ENCODE data around the gene EFNB3. TPM values are rescaled to one million over a fixed set of nuclear protein-coding genes. Genes with fewer than 3 reads are reported as not detected.

The EFNB3 gene
- polyA plus RNA-seq, 1 of the 3 experiments (the other 2 are of a cell fraction), result 26.1 TPM

DNA sequence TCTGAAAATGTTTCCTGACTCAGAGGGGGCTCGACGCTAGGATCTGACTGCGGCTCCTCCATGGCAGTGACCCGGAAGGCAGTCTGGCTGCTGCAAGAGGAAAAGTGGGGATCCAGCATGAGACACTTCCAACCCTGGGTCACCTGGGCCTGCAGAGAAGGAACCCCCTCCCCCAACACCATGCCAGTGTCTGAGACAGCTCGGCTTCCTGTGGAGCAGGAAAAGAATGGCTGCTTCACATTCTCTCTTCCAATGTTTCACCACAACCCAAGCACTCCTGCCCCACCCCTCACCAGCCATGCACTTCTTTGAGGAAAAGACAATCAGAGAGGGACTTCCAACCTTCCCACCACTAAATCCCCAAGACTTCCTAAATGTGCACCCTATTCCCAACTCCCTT is 28.5 kb upstream of the EFNB3 start:
- no peaks in the 10 kb centered on the region for H3K4me1 ChIP-seq (ENCODE audit: control insufficient read depth in 1 of 2, insufficient read depth in 2 of 2, low read depth in 1 of 2, low read length in 1 of 2)
- H3F3A ChIP-seq (replicated peaks; ENCODE audit: insufficient read depth), result no peaks in the 10 kb centered on the region
- no CpG with 5 or more reads among the region's 5 CpGs for WGBS (ENCODE audit: low lambda C conversion rate)
- ChIA-PET CTCF (interaction anchor here (1.3 to 1.4 kb wide), 3 partner anchors 25 to 87 kb away, joined by 3 read pairs; partner anchors contain the start of gene ATP1B2), POLR2A (no interaction called here)
- H3K36me3 ChIP-seq (replicated peaks in 1 of 2; ENCODE audit: control insufficient read depth in 1 of 2, insufficient read depth in 2 of 2, low read length in 1 of 2), result peaks cover 30 to 40% of the 10 kb centered on the region in 2 experiments
- TF ChIP-seq, protein P1, sequence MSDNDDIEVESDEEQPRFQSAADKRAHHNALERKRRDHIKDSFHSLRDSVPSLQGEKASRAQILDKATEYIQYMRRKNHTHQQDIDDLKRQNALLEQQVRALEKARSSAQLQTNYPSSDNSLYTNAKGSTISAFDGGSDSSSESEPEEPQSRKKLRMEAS (IDR thresholded peaks at IDR 0.05; ENCODE audit: low read depth), result no peak
- no peak for TF ChIP-seq CHD2 (IDR thresholded peaks at IDR 0.05; ENCODE audit: low read length, partially characterized antibody)
- TF ChIP-seq, protein P2, sequence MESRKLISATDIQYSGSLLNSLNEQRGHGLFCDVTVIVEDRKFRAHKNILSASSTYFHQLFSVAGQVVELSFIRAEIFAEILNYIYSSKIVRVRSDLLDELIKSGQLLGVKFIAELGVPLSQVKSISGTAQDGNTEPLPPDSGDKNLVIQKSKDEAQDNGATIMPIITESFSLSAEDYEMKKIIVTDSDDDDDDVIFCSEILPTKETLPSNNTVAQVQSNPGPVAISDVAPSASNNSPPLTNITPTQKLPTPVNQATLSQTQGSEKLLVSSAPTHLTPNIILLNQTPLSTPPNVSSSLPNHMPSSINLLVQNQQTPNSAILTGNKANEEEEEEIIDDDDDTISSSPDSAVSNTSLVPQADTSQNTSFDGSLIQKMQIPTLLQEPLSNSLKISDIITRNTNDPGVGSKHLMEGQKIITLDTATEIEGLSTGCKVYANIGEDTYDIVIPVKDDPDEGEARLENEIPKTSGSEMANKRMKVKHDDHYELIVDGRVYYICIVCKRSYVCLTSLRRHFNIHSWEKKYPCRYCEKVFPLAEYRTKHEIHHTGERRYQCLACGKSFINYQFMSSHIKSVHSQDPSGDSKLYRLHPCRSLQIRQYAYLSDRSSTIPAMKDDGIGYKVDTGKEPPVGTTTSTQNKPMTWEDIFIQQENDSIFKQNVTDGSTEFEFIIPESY (IDR thresholded peaks at IDR 0.05; ENCODE audit: borderline replicate concordance, low read depth), result no peak
- no peak for TF ChIP-seq NFIC (IDR thresholded peaks at IDR 0.05; ENCODE audit: borderline replicate concordance)
- TF ChIP-seq, protein P3, sequence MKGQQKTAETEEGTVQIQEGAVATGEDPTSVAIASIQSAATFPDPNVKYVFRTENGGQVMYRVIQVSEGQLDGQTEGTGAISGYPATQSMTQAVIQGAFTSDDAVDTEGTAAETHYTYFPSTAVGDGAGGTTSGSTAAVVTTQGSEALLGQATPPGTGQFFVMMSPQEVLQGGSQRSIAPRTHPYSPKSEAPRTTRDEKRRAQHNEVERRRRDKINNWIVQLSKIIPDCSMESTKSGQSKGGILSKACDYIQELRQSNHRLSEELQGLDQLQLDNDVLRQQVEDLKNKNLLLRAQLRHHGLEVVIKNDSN (IDR thresholded peaks at IDR 0.05; ENCODE audit: borderline replicate concordance, low read depth), result no peak
- no peak for TF ChIP-seq TCF12 (IDR thresholded peaks at IDR 0.05)
- no peak for TF ChIP-seq FOSL2 (IDR thresholded peaks at IDR 0.05; ENCODE audit: borderline replicate concordance, low read depth)
- TF ChIP-seq FOXJ3 (CRISPR knock-in tag; IDR thresholded peaks at IDR 0.05), result no peak
- TF ChIP-seq EP300 (IDR thresholded peaks at IDR 0.05; ENCODE audit: borderline replicate concordance in 1 of 2, low read depth in 1 of 2, low read length in 1 of 2), result no peak
- no peak for TF ChIP-seq RFX5 (IDR thresholded peaks at IDR 0.05; ENCODE audit: low read length)
- no peak for TF ChIP-seq TEAD4 (IDR thresholded peaks at IDR 0.05; ENCODE audit: borderline replicate concordance, insufficient read depth)
- no peak for TF ChIP-seq NRF1 (IDR thresholded peaks at IDR 0.05; ENCODE audit: low read depth, low read length)
- no peak for TF ChIP-seq RCOR1 (IDR thresholded peaks at IDR 0.05; ENCODE audit: low read length)
- no peak for TF ChIP-seq RAD21 (IDR thresholded peaks at IDR 0.05; ENCODE audit: low read length)
- TF ChIP-seq SIN3A (IDR thresholded peaks at IDR 0.05; ENCODE audit: borderline replicate concordance, low read depth, low read length), result no peak
- no peak for TF ChIP-seq ELF1 (IDR thresholded peaks at IDR 0.05)
- TF ChIP-seq, protein P4, sequence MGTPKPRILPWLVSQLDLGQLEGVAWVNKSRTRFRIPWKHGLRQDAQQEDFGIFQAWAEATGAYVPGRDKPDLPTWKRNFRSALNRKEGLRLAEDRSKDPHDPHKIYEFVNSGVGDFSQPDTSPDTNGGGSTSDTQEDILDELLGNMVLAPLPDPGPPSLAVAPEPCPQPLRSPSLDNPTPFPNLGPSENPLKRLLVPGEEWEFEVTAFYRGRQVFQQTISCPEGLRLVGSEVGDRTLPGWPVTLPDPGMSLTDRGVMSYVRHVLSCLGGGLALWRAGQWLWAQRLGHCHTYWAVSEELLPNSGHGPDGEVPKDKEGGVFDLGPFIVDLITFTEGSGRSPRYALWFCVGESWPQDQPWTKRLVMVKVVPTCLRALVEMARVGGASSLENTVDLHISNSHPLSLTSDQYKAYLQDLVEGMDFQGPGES (IDR thresholded peaks at IDR 0.05; ENCODE audit: low read depth, low read length), result no peak
- no peak for TF ChIP-seq SMC3 (IDR thresholded peaks at IDR 0.05; ENCODE audit: low read depth, low read length)
- TF ChIP-seq, protein P5, sequence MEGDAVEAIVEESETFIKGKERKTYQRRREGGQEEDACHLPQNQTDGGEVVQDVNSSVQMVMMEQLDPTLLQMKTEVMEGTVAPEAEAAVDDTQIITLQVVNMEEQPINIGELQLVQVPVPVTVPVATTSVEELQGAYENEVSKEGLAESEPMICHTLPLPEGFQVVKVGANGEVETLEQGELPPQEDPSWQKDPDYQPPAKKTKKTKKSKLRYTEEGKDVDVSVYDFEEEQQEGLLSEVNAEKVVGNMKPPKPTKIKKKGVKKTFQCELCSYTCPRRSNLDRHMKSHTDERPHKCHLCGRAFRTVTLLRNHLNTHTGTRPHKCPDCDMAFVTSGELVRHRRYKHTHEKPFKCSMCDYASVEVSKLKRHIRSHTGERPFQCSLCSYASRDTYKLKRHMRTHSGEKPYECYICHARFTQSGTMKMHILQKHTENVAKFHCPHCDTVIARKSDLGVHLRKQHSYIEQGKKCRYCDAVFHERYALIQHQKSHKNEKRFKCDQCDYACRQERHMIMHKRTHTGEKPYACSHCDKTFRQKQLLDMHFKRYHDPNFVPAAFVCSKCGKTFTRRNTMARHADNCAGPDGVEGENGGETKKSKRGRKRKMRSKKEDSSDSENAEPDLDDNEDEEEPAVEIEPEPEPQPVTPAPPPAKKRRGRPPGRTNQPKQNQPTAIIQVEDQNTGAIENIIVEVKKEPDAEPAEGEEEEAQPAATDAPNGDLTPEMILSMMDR (IDR thresholded peaks at IDR 0.05), result no peak
- no peak for TF ChIP-seq GATA2 (CRISPR knock-in tag; IDR thresholded peaks at IDR 0.05)
- no peaks in the 10 kb centered on the region for H3K27me3 ChIP-seq (ENCODE audit: insufficient read depth)
- H3K27ac ChIP-seq (ENCODE audit: low read depth in 2 of 2, low read length in 1 of 2), result no peak overlapping the region
- H3K4me2 ChIP-seq, result no peak overlapping the region
- no peak overlapping the region for H2AFZ ChIP-seq (ENCODE audit: low read depth)
- no peaks in the 10 kb centered on the region for H3K9me2 ChIP-seq
- H3K4me3 ChIP-seq (ENCODE audit: low read depth in 2 of 2, low read length in 1 of 2), result no peak overlapping the region
- H3K9me3 ChIP-seq, result no peaks in the 10 kb centered on the region
- H3K79me2 ChIP-seq (ENCODE audit: insufficient read depth), result peaks cover 45% of the 10 kb centered on the region
- H3K9ac ChIP-seq, result no peak overlapping the region
- H4K20me1 ChIP-seq (ENCODE audit: insufficient read depth), result no peaks in the 10 kb centered on the region; the same call in 1 of the 2 replicates
- DNase-seq, result no peak

Measured in SK-N-SH (cell line).